G401.6 (cell line): Measurements from ENCODE around the gene GRIK4.
"Not testable (repeated sequence)": the region's sequence is repeated elsewhere in the genome, so short reads cannot be mapped to it uniquely, and the experiment has no call there.

Experiments
- FAIRE-seq: peaks from 2 replicates; lab custom pipeline; 2012; peaks lifted over from hg19 to GRCh38; lab: Jason Lieb, UNC

The GRIK4 gene

GRCh38 chr11:120784566-120785251 lies 273.2 kb downstream of the GRIK4 start:
- FAIRE-seq = no peak

DNA sequence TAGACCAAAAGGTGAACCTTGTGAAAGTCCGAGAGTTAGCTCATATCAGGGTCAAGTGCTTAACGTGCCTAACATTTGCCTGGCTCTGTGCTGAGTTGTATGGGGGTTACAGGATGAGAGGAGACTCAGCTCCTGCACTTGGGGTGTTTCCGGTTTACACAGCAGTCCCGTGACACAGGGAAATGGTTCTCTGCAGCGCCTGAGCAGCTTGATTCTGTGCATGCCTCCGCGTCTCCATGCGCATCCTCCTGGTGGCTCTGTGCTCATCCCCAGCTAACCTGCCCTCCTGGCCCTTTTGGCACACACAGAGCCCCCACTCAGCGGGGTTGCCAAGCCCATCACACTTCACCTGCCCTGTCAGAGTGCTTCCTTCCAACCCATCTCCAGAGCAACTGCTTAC lies 274.0 kb downstream of the GRIK4 start:
- FAIRE-seq = no peak

DNA sequence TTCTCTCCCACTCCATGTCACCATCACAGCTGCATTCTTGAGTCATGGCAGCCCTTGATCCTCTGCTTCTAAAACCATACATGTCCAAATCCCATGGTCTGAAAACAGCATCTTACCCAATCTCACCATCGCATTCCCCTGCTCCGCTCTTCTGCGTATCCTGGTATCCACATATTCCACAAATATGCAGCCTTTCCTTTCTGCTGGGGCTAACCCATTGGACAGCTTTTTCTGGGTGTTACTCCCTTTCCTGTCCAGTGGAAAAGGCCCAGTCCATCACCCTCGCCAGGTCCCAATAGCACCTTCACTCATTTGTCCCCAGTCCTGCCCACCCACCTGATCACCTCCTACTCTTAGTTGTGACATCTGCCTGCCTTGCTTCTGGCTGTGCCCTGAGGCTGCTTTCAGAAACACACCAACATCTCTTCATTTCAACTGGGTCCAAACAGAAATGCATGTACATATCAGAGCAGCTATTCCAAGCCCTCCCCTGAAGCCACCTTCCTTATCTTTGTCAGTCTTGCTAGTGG lies 274.7 kb downstream of the GRIK4 start:
- no peak for FAIRE-seq

DNA sequence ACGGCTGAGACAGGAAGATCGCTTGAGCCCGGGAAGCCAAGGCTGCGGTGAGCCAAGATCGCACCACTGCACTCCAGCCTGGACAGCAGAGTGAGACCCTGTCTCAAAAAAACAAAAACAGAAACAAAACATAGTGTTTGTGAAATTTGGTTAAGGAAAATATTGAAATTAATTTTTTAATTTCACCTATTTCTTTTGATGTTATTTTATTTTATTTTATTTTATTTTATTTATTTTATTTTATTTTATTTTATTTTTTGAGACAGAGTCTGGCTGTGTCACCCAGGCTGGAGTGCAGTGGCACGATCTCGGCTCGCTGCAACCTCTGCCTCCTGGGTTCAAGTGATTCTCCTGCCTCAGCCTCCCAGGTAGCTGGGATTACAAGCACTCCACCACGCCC lies 275.7 kb downstream of the GRIK4 start:
- not testable (repeated sequence) for FAIRE-seq

DNA sequence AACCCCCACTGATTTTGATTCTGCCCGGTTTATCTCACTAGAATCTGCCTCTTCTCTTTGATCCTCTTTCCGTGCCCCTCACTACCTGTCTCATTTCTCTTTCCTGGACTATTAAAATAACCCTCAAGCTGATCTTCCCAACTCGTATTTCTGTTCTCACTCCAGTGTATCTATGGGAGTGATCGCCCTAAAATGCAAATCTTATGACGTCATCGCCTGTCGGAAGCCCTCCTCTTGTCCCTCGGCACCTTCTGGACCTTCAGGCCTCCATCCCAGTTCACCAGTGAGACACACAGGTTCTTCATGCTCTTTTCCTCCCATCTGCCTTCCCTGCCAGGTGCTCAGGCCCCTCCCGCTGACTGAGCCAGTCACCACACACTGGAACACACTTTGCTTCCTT lies 277.8 kb downstream of the GRIK4 start:
- FAIRE-seq = no peak

- no peak for FAIRE-seq
Observed at GRCh38 chr11:120792306-120792705, 280.8 kb downstream of the GRIK4 start.

GRCh38 chr11:120793150-120793549 lies 281.6 kb downstream of the GRIK4 start:
- no peak for FAIRE-seq

- no peak for FAIRE-seq
Observed at GRCh38 chr11:120793806-120794479, 282.4 kb downstream of the GRIK4 start.

GRCh38 chr11:120794748-120795147 lies 283.2 kb downstream of the GRIK4 start:
- FAIRE-seq = no peak

DNA sequence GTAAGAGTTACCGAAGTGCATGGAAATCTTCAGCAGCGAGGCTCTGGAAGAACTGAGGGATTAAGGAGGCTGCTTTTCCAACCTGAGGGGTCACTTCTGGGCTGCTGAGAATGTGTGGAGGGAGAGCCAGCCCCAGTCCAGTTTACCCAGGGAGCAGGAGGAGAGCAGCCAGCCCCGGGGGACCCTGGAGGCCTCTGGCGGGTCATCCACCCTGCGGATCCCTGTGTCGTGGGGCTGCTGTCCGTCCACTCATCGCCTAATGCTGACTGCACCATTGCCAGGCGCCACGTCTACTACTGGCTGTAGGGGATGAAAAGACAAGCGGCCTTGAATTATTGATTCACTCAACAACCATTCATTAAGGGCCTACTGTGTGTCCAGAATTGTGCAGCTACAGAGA lies 283.6 kb downstream of the GRIK4 start:
- FAIRE-seq = no peak

GRCh38 chr11:120797143-120797542 lies 285.6 kb downstream of the GRIK4 start:
- no peak for FAIRE-seq

GRCh38 chr11:120798854-120799253 lies 287.3 kb downstream of the GRIK4 start:
- no peak for FAIRE-seq

GRCh38 chr11:120800206-120800605 lies 288.7 kb downstream of the GRIK4 start:
- no peak for FAIRE-seq

- FAIRE-seq = peak; percentile 23
Observed at GRCh38 chr11:120801801-120802689, 290.5 kb downstream of the GRIK4 start.

DNA sequence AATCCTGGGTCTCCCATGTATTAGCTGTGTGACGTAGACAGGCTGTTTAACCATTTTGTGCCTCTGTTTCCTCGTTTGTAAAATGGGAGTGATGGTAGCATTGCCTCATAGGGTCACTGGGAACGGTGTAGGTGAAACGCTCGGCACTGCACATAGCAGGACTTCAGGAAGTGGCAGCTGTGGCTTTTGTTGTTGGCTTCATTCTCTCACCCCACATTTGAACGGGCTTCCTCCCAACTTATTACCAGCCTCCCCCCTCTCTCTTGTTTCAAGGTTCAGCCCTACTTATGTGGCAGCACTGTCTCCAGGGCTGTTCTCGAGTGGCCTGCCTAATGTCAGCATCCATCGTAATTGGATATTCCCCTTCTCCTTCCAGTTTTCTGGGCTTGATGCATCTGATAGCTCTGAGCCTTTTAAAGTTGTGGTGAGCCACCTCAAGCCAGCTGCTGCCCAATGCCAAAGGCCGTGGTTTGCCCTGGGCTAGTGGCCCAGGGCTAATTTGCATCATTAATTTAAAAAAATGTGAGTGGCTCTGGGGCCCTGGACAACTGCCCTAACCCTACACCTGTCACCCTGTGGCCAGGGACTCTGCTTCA lies 294.5 kb downstream of the GRIK4 start:
- FAIRE-seq = no peak

DNA sequence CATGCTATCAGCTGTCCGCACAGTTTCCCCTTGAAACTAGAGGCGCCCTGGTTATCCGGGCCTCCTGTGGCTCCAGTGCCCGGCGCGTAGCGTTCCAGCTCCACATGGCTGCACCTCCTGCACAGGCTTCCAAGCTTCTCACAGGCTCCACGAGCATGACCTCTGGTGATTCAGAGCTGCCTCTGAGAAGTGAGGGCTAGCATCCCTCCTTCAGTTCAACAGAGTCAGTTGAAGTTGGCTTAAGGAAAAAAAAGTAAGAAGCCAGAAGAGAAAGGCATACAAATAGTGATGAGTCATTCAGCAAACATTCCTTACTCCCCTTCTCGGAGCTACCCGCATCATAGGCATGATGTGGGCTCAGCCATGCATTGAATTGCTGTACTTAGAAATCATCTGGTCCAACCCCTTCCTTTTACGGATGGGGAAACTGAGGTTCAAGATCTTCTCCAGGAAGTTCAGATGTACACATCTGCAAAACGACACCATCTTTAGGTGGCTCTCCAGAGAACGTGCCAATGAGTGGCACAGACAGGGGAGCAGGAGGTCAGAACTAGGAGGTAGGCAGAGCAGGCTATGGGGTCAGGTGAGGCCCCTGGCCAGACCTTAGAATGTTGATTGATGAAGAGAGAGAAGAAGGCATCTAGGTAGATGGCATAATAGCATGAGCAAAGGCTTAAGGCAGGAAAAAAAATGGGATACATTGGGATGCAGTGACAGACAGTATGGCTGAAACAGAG lies 296.0 kb downstream of the GRIK4 start:
- FAIRE-seq = no peak

- no peak for FAIRE-seq
Observed at GRCh38 chr11:120808616-120809050, 297.1 kb downstream of the GRIK4 start.

DNA sequence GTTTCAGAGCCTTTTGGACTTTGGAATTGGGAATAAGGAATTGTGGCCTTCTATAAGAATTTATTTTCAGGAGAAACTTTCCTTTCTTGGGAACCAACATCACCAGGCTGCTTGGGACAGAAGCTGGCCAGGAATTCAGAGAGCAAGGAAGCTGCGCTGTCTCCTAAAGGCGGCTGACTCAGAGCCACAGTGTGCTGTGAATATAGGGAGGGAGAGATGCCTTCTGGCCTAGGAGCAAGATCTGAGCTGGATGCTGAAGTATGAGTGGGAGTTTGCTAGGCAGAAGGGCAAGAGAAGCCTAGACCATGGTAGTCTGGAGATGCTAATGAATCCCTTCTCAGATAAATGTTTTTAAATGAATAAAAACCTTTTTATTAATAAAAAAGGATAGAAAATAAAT lies 298.7 kb downstream of the GRIK4 start:
- FAIRE-seq = no peak

DNA sequence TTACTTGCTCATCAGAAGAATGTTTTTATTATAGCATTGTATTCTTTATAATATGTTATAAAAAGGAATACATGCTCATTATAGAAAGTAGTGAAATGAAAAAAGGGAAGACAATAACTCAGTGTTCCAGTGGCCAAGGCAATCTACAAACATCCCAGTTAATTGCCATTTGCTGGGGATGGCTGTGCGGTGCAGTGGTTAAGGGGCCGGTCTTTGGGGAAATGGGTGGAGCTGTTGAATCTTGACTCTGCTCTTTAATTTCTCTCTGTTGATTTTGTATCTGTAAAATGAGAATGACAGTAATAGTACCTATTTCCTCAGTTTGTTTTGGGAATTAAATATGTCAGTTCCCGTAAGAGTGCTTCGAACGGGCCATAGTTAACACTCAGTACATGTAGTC lies 299.7 kb downstream of the GRIK4 start:
- no peak for FAIRE-seq

DNA sequence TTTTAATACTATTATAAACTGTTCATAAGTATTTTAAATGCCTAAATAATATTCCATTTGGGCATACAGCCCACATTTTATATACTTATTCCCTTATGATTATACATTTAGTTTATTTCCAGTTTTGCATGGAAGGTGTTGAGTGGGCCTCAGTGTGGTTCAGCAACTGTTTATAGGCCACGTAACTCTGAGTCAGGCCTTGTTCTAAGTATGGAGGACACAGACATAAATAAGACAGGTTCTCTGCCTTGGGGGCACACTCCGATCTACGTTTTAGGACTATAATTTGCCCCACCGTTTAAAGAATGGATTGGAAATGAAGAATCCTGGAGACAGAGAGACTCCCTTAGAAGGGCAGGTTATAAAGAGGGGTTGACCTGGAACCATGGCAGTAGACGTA lies 300.2 kb downstream of the GRIK4 start:
- FAIRE-seq = no peak

DNA sequence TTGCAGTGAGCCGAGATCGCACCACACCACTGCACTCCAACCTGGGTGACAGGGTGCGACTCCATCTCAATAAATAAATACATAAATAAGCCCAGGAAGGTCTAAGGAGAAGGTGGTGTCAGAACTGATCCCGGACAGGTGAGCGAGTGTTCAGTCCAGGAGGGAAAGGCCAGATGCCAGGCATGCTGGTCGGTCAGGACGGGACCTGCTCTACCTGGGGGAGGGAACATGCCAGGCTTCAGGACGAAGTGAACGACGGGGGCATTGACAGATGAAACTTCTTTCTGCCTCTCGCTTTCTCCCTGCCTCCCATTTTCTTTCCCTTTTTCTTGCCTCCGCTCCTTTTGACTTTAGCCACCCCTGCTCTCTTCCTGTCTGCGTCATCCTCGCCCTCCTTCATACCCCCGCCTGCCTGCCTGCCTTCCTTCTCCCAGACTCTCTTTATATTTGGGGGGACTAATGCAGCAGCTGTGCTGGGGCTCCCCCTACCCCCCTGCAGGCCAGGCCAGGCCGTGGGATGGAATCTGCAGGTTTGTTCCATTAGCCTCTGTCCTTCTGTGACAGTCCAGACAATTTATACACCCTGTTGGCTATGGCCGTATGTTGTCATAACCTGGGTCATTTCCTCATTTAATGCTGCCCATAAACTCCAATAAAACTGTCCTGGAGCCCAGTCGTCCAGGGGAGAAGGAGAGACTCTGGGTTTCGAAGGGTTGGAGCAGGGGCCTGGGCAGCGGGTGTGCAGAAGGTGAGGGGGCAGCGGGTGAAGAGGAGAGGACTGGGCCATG lies 303.2 kb downstream of the GRIK4 start:
- FAIRE-seq = no peak
